ENCODE measurements around the gene SYNPO.

The SYNPO gene

GRCh38 chr5:150607105-150607504, 33.4 kb upstream of the SYNPO start:
- DNase-seq (ENCODE audit: low read depth): no peak
- TF ChIP-seq CTCF (conservative IDR thresholded peaks at IDR 0.05; ENCODE audit: low read depth, low read length): no peak
- no peak overlapping the region for H3K4me3 ChIP-seq (ENCODE audit: low read length)

GRCh38 chr5:150607991-150608390, 32.5 kb upstream of the SYNPO start:
- TF ChIP-seq CTCF (conservative IDR thresholded peaks at IDR 0.05; ENCODE audit: low read depth, low read length): no peak
- H3K4me3 ChIP-seq (ENCODE audit: low read length): no peak overlapping the region
- DNase-seq (ENCODE audit: low read depth): no peak

GRCh38 chr5:150608991-150609390, 31.5 kb upstream of the SYNPO start:
- H3K4me3 ChIP-seq (ENCODE audit: low read length): no peak overlapping the region
- TF ChIP-seq CTCF (conservative IDR thresholded peaks at IDR 0.05; ENCODE audit: low read depth, low read length): no peak
- no peak for DNase-seq (ENCODE audit: low read depth)

- no peak overlapping the region for H3K4me3 ChIP-seq (ENCODE audit: low read length)
- TF ChIP-seq CTCF (conservative IDR thresholded peaks at IDR 0.05; ENCODE audit: low read depth, low read length): no peak
- no peak for DNase-seq (ENCODE audit: low read depth)
Observed at GRCh38 chr5:150609843-150610584, 30.4 kb upstream of the SYNPO start.

- no peak for DNase-seq (ENCODE audit: low read depth)
- no peak for TF ChIP-seq CTCF (conservative IDR thresholded peaks at IDR 0.05; ENCODE audit: low read depth, low read length)
- H3K4me3 ChIP-seq (ENCODE audit: low read length): no peak overlapping the region
Observed at GRCh38 chr5:150611026-150611425, 29.4 kb upstream of the SYNPO start.

GRCh38 chr5:150612405-150612804, 28.1 kb upstream of the SYNPO start:
- TF ChIP-seq CTCF (conservative IDR thresholded peaks at IDR 0.05; ENCODE audit: low read depth, low read length): no peak
- no peak overlapping the region for H3K4me3 ChIP-seq (ENCODE audit: low read length)
- no peak for DNase-seq (ENCODE audit: low read depth)

- H3K4me3 ChIP-seq (ENCODE audit: low read length): no peak overlapping the region
- DNase-seq (ENCODE audit: low read depth): no peak
- no peak for TF ChIP-seq CTCF (conservative IDR thresholded peaks at IDR 0.05; ENCODE audit: low read depth, low read length)
Observed at GRCh38 chr5:150612905-150613670, 27.4 kb upstream of the SYNPO start.

Measured in retinal pigment epithelial cell (primary cell).